Activated naive CD4-positive, alpha-beta T cell treated with anti-CD3 and anti-CD28 coated beads, Interleukin-2, amount 50 U/mL, for 24 hours (primary cell): ENCODE results near the gene IKBKE.

Source experiments
- H3K27ac Mint-ChIP-seq: one replicate; pipeline ENCODE4 v1.8.0; 2021; ENCODE audit warnings: mild to moderate bottlenecking, mixed read lengths
- H3K27me3 Mint-ChIP-seq: one replicate; pipeline ENCODE4 v1.8.0; 2021; ENCODE audit warnings: mixed read lengths
- H3K36me3 Mint-ChIP-seq: one replicate; pipeline ENCODE4 v1.8.0; 2021; ENCODE audit warnings: mixed read lengths
- H3K4me1 Mint-ChIP-seq: one replicate; pipeline ENCODE4 v1.8.0; 2021; ENCODE audit warnings: mixed read lengths
- H3K4me3 Mint-ChIP-seq: one replicate; pipeline ENCODE4 v1.8.0; 2021; ENCODE audit warnings: mild to moderate bottlenecking, mixed read lengths
- H3K9me3 Mint-ChIP-seq: one replicate; pipeline ENCODE4 v1.8.0; 2021; ENCODE audit warnings: mixed read lengths

Gene IKBKE

DNA sequence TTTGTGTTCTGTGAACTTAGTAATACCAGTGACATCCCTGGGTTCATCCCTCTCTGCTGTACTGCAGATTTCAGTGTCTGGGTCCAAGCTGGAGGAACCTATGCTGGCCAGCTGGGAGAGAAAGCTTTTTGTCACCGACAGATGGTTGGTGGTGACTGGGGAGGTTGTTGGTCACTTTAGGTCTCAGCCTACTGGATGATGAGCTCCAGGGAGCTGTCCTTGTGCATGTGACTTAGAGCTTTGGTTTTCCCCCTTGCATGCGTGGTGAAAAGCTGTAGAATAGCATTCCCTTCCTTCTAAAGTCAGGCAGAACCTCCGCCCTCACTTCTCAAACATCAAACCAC is 22.9 kb upstream of the IKBKE start:
- H3K27ac Mint-ChIP-seq, result no peak overlapping the region
- no peaks in the 10 kb centered on the region for H3K27me3 Mint-ChIP-seq
- H3K36me3 Mint-ChIP-seq, result peaks cover 2% of the 10 kb centered on the region
- H3K4me3 Mint-ChIP-seq, result no peak overlapping the region
- H3K4me1 Mint-ChIP-seq, result no peaks in the 10 kb centered on the region
- H3K9me3 Mint-ChIP-seq, result no peaks in the 10 kb centered on the region

DNA sequence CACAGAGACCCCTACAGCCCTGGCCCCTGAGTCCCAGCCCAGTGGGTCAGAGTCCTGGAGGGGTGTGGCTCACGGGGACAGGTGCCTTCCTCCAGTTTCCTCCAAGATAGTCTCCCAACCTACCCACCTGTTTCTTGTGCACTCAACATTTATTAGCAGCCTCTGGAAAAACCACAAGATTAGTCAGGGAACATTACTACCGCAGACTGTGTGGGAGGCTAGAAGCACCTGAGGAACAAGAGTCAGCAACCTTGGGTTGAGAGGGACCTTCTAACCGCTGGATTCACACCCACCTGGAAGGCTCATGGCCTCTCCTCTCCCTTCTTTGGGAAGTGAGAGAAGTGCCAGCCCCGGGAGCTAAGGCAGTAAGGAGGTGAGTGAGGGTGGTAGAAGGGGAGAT is 22.5 kb upstream of the IKBKE start:
- Mint-ChIP-seq H3K4me3 (no peak overlapping the region), H3K4me1 (no peaks in the 10 kb centered on the region), H3K27me3 (no peaks in the 10 kb centered on the region), H3K27ac (no peak overlapping the region), H3K36me3 (peaks cover 2% of the 10 kb centered on the region), H3K9me3 (no peaks in the 10 kb centered on the region)

DNA sequence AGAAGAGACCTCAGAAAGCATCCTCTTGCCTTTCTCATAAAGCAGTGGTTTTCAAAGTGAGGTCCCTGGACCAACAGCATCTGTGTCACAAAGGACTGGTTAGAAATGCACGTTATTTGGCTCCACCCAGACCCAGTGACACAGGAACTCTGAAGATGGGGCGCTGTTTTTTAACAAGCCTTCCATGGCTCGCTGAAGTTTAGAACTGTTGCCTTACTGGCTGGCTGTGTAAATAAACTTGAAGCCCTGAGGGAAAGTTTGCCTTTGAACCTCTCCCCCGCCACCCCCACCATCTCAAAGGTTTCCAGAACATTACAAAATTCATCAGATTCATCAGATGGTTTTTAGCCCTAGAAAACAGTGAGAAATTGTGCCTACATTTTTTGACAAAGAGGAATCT is 21.8 kb upstream of the IKBKE start:
- H3K9me3 Mint-ChIP-seq, result no peaks in the 10 kb centered on the region
- H3K27me3 Mint-ChIP-seq, result no peaks in the 10 kb centered on the region
- no peak overlapping the region for H3K27ac Mint-ChIP-seq
- no peaks in the 10 kb centered on the region for H3K4me1 Mint-ChIP-seq
- no peak overlapping the region for H3K4me3 Mint-ChIP-seq
- peaks cover 2% of the 10 kb centered on the region for H3K36me3 Mint-ChIP-seq

DNA sequence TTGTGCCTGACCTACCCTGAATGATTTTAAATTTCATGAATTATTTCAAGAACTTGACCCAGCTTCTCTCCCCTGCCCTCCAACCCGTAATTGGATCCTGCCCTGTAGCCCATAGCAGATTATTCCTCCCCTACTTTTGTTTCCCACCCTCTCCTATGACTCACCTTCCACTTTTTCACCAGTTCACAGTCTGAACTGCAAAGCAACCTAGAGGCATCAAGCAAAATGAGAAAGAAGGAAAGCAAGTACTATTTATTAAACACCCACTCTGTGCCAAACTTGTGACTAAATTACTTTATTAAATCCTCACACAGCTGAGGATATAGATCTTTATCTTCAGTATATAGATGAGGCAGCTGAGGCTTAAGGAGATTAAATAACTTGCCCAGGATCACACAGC is 20.7 kb upstream of the IKBKE start:
- no peaks in the 10 kb centered on the region for H3K4me1 Mint-ChIP-seq
- no peak overlapping the region for H3K4me3 Mint-ChIP-seq
- H3K27me3 Mint-ChIP-seq, result no peaks in the 10 kb centered on the region
- peaks cover 2% of the 10 kb centered on the region for H3K36me3 Mint-ChIP-seq
- no peaks in the 10 kb centered on the region for H3K9me3 Mint-ChIP-seq
- H3K27ac Mint-ChIP-seq, result no peak overlapping the region

DNA sequence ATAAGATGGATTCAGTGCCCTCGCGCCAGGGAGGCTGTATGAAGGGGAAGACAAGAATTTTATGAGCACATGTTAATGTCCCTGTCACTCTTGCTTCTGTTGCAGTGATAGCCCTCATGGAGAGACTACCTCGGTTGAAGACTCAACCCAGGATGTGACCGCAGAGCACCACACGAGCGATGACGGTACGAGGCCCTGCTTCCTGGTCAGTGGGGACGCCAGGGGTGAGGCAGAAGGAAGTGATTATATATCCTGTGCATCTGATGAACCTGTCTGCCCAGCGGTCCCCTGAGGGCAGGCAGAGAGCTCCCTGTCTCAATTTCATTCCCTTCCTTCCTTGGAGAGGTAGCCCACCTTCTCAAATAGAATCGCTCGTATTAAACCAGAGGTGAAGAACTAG is 20.0 kb upstream of the IKBKE start:
- Mint-ChIP-seq H3K9me3 (no peaks in the 10 kb centered on the region), H3K4me1 (no peaks in the 10 kb centered on the region), H3K36me3 (peaks cover 3% of the 10 kb centered on the region), H3K4me3 (no peak overlapping the region), H3K27ac (no peak overlapping the region), H3K27me3 (no peaks in the 10 kb centered on the region)

DNA sequence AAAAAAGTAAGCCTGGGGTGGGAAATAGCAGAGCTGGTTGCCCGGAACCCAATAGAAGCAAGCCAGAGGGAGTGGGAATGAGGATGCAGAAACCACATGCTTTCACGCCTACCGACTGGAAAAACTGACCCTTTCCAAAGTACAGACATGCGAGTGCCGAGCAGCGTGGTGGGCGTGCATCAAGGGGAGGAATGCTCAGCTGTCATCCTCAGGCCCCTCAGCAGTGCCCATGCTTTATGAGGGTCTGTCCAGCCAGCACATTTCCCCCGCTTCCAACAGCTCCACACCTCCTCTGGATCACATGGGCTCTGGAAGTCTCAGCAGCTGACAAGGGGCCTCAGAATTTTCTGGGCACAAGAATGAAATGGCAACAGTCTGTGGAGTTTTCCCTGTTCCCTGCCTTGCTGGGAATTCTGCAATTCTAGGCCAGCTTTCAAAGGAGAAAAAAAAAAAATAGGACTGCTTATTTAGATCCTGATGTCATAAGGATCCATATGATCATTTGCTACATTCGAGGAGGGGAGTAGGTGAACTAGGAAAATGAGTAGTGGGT is 19.1 kb upstream of the IKBKE start:
- H3K9me3 Mint-ChIP-seq, result no peaks in the 10 kb centered on the region
- H3K36me3 Mint-ChIP-seq, result peaks cover 4% of the 10 kb centered on the region
- H3K4me1 Mint-ChIP-seq, result no peaks in the 10 kb centered on the region
- H3K4me3 Mint-ChIP-seq, result no peak overlapping the region
- H3K27ac Mint-ChIP-seq, result no peak overlapping the region
- no peaks in the 10 kb centered on the region for H3K27me3 Mint-ChIP-seq

DNA sequence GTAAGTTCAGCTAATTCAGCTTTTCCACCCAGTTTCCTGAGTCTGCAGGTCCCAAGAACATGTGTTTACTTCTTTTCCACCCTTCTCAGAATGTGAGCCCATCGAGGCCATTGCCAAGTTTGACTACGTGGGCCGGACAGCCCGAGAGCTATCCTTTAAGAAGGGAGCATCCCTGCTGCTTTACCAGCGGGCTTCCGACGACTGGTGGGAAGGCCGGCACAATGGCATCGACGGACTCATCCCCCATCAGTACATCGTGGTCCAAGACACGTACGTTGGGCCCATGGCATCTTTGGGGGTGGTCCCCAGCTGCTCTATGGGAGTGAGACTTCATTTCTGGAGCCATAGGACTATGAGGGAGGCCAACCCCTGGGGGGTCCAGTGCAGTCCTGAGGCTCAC is 17.2 kb upstream of the IKBKE start:
- no peak overlapping the region for H3K4me3 Mint-ChIP-seq
- no peak overlapping the region for H3K27ac Mint-ChIP-seq
- H3K4me1 Mint-ChIP-seq, result no peaks in the 10 kb centered on the region
- no peaks in the 10 kb centered on the region for H3K9me3 Mint-ChIP-seq
- no peaks in the 10 kb centered on the region for H3K27me3 Mint-ChIP-seq
- peaks cover 2% of the 10 kb centered on the region for H3K36me3 Mint-ChIP-seq

DNA sequence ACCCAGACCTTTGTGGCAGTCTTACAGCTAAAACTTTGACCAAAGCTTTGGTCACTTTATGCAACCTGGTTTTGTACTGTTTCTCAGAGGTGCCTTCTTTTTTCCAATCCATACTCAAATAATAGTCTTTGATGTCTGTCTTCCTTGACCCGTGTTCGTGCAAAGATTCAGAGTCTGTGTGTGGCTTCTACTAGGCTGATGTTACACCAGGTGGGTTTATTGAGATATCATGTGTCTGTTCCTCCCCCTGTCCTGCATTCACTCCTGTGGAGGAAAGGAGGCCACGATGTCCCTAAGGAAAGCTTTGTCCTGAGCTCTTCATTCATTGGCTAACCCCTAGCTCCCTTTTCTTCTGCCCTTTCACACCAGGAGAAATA is 15.0 kb upstream of the IKBKE start:
- peaks cover 2% of the 10 kb centered on the region for H3K36me3 Mint-ChIP-seq
- H3K4me1 Mint-ChIP-seq, result no peaks in the 10 kb centered on the region
- no peaks in the 10 kb centered on the region for H3K27me3 Mint-ChIP-seq
- no peaks in the 10 kb centered on the region for H3K9me3 Mint-ChIP-seq
- no peak overlapping the region for H3K4me3 Mint-ChIP-seq
- no peak overlapping the region for H3K27ac Mint-ChIP-seq

DNA sequence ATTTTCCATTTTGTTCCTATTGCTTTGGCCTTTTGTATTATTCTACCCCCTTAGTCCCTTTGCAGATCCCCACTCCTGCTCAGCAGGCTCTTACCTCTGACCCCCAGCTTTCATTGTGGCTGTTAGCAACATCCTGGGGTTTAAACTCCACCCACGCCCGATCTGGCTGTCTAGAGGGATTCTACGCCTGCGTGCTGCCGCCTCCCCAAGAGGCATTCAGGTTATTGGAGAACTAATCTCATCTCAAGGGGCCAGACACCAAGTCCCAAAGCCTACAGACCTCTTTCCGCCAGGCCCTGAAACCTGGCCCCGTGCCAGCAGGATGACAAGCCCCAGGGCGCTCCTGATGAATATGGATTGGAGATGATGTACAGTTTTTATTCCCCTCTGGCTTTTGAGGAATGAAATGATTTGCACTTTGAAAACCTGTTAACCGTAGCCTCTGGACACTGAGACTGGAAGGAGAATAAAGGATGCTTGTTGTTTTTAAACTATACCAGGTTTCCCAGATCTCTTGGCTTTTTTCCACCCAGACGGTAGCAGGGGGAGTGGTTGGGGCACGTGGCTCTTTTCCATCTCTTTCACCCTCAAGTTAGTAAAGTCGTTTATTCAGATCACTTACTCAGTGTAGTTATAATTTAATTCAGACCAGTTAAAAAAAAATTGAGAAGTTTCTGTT is 14.5 kb upstream of the IKBKE start:
- Mint-ChIP-seq H3K4me1 (no peaks in the 10 kb centered on the region), H3K9me3 (no peaks in the 10 kb centered on the region)

DNA sequence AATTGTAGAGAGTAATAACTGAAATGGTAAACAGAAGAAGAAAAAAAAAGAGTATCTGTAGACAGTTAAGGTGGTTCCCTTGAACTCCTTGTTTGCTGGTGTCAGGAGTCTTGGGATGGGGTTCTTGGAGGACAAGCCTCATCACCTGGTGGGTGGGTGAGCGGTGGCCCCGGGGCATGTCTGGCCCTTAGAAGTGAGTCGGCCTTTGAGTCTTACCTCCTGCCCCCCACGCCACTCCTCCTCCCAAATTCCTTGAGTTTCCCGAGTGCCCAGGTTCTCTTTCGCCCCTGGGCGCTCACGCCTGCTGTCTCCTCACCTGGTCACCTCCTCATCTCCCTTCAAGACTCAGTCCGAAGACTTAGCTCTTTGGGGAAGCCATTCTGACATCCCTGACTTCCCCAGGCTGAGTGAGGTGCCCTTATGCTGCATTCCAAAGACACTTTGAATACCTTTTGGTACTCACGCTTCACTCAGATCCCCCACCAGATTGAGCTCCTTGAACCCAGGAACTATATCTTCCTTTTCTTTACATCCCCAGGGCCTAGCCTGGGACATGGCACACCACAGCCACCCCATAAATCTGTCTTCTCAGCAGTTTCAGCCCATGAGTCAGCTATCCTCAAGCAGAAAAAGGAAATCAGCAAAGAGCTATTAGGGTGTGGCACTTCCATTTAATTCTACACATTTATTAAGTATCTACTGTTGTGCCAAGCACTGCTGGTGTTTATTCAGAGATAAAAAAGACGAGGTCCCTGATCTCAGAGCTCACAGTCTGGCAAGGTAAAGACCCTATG is 13.5 kb upstream of the IKBKE start:
- Mint-ChIP-seq H3K27ac (no peak overlapping the region), H3K27me3 (no peaks in the 10 kb centered on the region), H3K36me3 (peaks cover 2% of the 10 kb centered on the region), H3K4me3 (no peak overlapping the region), H3K9me3 (no peaks in the 10 kb centered on the region), H3K4me1 (peaks cover 2% of the 10 kb centered on the region)

More for the DNA sequence above, 14.5 kb upstream of the IKBKE start:
- no peaks in the 10 kb centered on the region for H3K27me3 Mint-ChIP-seq
- H3K4me3 Mint-ChIP-seq, result no peak overlapping the region
- H3K27ac Mint-ChIP-seq, result no peak overlapping the region
- peaks cover 2% of the 10 kb centered on the region for H3K36me3 Mint-ChIP-seq

DNA sequence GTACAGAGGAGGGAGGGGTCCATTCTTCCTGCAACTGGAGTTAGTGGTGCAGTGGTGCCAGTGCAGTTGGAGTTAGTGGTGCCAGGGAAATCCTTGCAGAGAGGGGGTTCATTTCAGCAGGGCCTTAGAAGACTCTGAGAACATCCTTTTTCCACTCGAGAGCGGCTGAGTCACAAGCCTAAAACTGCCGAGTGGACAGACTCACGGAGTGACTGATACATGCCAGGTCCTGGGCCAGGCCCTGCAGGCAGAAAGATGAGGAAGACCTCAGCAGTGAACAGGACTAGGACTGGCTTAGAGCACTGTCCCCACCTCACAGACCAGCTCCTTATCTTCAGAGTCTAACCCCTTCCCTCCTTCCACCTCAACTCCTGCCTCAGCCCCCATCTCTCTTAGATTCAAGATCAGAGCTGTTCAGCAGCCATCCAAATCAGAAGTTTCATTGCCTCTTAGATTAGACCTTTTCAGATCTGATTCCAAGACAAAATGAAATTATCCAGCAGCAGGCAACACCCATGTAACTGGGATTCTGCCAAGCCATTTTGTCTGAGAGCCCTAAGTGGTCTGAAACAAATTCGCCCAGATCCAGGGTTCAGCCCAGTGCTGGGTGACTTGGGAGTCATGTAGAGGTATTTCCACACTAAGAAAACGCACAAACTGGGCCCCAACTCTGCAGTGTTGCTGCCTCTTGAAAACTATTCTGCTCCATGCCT is 12.7 kb upstream of the IKBKE start:
- Mint-ChIP-seq H3K4me1 (peaks cover 8% of the 10 kb centered on the region), H3K36me3 (peaks cover 2% of the 10 kb centered on the region), H3K27me3 (no peaks in the 10 kb centered on the region), H3K9me3 (no peaks in the 10 kb centered on the region), H3K4me3 (no peak overlapping the region), H3K27ac (peak overlapping the region; percentile 84)

DNA sequence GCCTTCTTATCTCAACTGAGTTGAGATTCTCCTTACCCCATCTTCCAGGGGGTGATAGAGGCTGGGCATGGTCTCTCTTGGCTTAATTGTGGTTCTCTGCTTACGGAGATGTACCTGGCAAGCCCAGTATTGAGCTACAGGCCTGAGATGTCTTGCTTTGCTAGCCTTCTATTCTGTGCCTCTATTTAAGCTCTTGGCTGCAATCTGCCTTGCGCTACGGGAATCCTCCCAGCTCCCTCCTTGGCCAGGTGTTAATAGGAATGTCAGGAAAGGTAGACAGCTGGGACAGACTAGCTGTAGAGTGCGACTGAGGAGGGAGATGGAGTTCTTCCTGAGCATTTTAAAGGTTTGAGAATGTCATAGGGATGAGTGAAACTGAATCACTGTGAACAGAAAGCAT is 10.6 kb upstream of the IKBKE start:
- no peak overlapping the region for H3K27ac Mint-ChIP-seq
- no peak overlapping the region for H3K4me3 Mint-ChIP-seq

DNA sequence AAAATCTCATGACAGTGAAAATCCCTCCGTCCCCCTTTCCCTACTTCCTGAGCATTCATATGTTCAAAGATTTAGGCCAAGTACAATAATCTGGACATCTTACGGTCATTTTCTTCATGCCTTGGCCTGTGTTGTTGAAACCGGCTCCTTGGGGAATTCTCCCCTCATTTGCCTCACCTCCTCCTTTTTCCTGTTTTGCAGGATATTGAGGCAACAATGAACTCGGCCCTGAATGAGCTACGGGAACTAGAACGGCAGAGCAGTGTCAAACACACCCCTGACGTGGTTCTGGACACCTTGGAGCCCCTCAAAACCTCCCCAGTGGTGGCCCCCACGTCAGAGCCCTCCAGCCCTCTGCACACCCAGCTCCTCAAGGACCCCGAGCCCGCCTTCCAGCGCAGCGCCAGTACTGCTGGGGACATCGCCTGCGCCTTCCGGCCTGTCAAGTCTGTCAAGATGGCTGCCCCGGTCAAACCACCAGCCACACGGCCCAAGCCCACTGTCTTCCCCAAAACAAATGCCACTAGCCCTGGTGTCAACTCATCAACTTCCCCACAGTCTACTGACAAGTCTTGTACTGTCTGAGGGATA is 9.3 kb upstream of the IKBKE start:
- Mint-ChIP-seq H3K27me3 (no peaks in the 10 kb centered on the region), H3K36me3 (no peaks in the 10 kb centered on the region), H3K27ac (no peak overlapping the region), H3K4me1 (peaks cover 38% of the 10 kb centered on the region), H3K9me3 (peaks cover under 1% of the 10 kb centered on the region), H3K4me3 (no peak overlapping the region)

More for the DNA sequence above, 10.6 kb upstream of the IKBKE start:
- H3K36me3 Mint-ChIP-seq, result peaks cover 2% of the 10 kb centered on the region
- H3K27me3 Mint-ChIP-seq, result no peaks in the 10 kb centered on the region
- H3K9me3 Mint-ChIP-seq, result no peaks in the 10 kb centered on the region
- H3K4me1 Mint-ChIP-seq, result peaks cover 26% of the 10 kb centered on the region

DNA sequence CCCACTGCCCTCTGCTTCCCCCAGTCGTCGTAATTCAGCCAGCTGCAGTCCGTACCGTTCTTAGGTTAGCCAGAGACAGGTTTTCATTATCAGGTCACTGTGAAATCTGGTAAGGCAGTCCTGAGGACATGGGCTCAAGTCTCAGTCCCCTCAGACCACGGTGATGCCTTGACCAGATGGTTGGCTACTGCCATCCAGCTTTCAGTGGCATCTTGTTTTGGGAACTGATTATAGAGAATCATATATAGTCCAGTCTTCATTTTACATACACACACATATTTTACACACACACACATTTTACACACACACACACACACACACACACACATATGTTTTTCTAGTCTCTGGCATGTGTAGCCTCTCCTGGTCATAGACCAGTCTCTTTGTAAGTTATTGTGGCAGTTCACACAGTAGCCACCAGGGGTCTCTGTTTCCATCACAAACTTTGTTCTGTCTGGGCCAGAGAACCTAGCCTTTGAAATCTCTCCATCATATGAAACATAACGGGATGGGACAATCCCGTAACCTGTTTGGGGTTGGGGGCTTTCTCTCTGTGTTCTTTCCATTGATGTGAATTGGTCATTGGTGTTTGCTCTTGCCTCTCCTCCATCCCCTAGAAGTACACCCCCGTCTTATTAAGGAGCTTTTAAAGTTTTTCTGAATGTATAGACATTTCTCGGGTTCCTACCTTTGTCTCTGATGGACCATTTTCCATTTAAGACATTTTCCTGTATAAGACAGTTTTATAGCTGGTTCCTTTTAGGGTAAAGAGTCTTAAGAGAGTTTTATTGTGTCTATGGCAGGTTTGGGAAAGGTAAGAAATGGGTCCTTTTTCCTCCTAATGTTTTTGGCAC is 8.4 kb upstream of the IKBKE start:
- peak overlapping the region; percentile 6 for H3K27ac Mint-ChIP-seq
- H3K27me3 Mint-ChIP-seq, result no peaks in the 10 kb centered on the region
- no peak overlapping the region for H3K4me3 Mint-ChIP-seq
- peaks cover 4% of the 10 kb centered on the region for H3K9me3 Mint-ChIP-seq
- peaks cover 47% of the 10 kb centered on the region for H3K4me1 Mint-ChIP-seq
- no peaks in the 10 kb centered on the region for H3K36me3 Mint-ChIP-seq

DNA sequence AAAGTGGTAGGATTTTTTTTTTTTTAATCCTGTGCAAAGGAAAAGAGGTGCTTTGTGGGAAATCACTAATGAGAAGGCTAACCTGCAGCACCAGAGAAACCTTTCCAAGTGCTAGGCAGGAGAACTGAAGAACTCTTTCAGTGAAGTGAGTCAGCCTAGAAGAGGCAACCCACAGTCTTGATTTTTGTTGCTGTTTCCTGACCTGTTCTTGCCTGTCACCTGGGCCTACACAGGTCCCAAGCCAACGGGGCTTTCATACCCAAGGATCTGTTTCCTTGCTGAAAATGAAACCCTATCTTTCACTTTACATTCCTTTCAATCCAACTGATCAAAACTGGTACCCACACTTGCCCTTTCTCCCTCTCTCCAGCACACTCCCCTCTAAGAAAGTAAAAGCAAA is 7.1 kb upstream of the IKBKE start:
- Mint-ChIP-seq H3K4me3 (peak overlapping the region; percentile 19), H3K4me1 (peaks cover 60% of the 10 kb centered on the region), H3K36me3 (no peaks in the 10 kb centered on the region), H3K27me3 (no peaks in the 10 kb centered on the region), H3K9me3 (peaks cover 4% of the 10 kb centered on the region), H3K27ac (peak overlapping the region; percentile 63)
